Measurements from ENCODE around the gene ERF.
A peak's percentile ranks its signal among the peaks of the same experiment; 100 is the strongest.

The ERF gene

GRCh38 chr19:42206871-42207755, 47.8 kb downstream of the ERF start:
- no peak for DNase-seq

- no peak for DNase-seq
These were observed 50.3 kb downstream of the ERF start for GRCh38 chr19:42204664-42205063.

GRCh38 chr19:42203700-42204099, 51.2 kb downstream of the ERF start:
- no peak for DNase-seq

GRCh38 chr19:42202290-42202880, 52.5 kb downstream of the ERF start:
- no peak for DNase-seq

GRCh38 chr19:42201489-42202289, 53.2 kb downstream of the ERF start:
- DNase-seq, result peak; percentile 91

- no peak for DNase-seq
These were observed 54.7 kb downstream of the ERF start for GRCh38 chr19:42200116-42200715.

GRCh38 chr19:42199440-42200115, 55.4 kb downstream of the ERF start:
- DNase-seq, result peak; percentile 80

GRCh38 chr19:42198676-42199439, 56.1 kb downstream of the ERF start:
- DNase-seq, result peak; percentile 78
